ENCODE measurements around the gene ZNF215.

GRCh38 chr11:6932145-6932544 is 5.9 kb downstream of the ZNF215 start:
- TF ChIP-seq CTCF (IDR thresholded peaks at IDR 0.05): no peak
- no peak for TF ChIP-seq EZH2 (IDR thresholded peaks at IDR 0.05; ENCODE audit: borderline replicate concordance, insufficient read depth, low read depth, low read length, poor library complexity, severe bottlenecking)
